ENCODE data around the gene HNRNPA3.
"Not testable (repeated sequence)": the region's sequence is repeated elsewhere in the genome, so short reads cannot be mapped to it uniquely, and the experiment has no call there.

HNRNPA3 gene

GRCh38 chr2:177221534-177221933 lies 8.9 kb downstream of the HNRNPA3 start:
- Histone ChIP-seq H3K4me3 (no peak overlapping the region), H3K9ac (ENCODE audit: insufficient read length) (no peak overlapping the region), H3K36me3 (ENCODE audit: insufficient read depth, low read length) (peaks cover 77% of the 10 kb centered on the region), H3K27ac (peak overlapping the region; percentile 76; the same call in 1 of the 2 replicates), H3K9me3 (ENCODE audit: low read depth, low read length) (no peaks in the 10 kb centered on the region)
- TF ChIP-seq POLR2AphosphoS5 (IDR thresholded peaks at IDR 0.05; ENCODE audit: borderline replicate concordance, low read depth, low read length) = no peak; the same call in 1 of the 2 replicates
- TF ChIP-seq FOXP2 (optimal IDR thresholded peaks at IDR 0.05; ENCODE audit: control extremely low read depth, extremely low read length, insufficient read depth) = no peak
- no peak for DNase-seq (ENCODE audit: low read depth, low spot score)

- Histone ChIP-seq H3K27ac (peak overlapping the region; percentile 76), H3K9me3 (ENCODE audit: low read depth, low read length) (no peaks in the 10 kb centered on the region), H3K9ac (ENCODE audit: insufficient read length) (no peak overlapping the region), H3K36me3 (ENCODE audit: insufficient read depth, low read length) (peaks cover 73% of the 10 kb centered on the region), H3K4me3 (no peak overlapping the region)
- TF ChIP-seq POLR2AphosphoS5 (IDR thresholded peaks at IDR 0.05; ENCODE audit: borderline replicate concordance, low read depth, low read length) = no peak
- TF ChIP-seq FOXP2 (optimal IDR thresholded peaks at IDR 0.05; ENCODE audit: control extremely low read depth, extremely low read length, insufficient read depth) = no peak
- no peak for DNase-seq (ENCODE audit: low read depth, low spot score)
Observed at GRCh38 chr2:177221970-177222369, 9.4 kb downstream of the HNRNPA3 start.

GRCh38 chr2:177223436-177223835 lies 10.8 kb downstream of the HNRNPA3 start:
- H3K36me3 ChIP-seq (ENCODE audit: insufficient read depth, low read length) = peaks cover 58% of the 10 kb centered on the region
- peak overlapping the region; percentile 76 for H3K27ac ChIP-seq

GRCh38 chr2:177225965-177226360 lies 13.4 kb downstream of the HNRNPA3 start:
- DNase-seq (ENCODE audit: low read depth, low spot score) = no peak
- H3K36me3 ChIP-seq (ENCODE audit: insufficient read depth, low read length) = peaks cover 54% of the 10 kb centered on the region
- no peaks in the 10 kb centered on the region for H3K9me3 ChIP-seq (ENCODE audit: low read depth, low read length)
- TF ChIP-seq EZH2 (IDR thresholded peaks at IDR 0.05) = no peak
- no peak for TF ChIP-seq POLR2AphosphoS5 (IDR thresholded peaks at IDR 0.05; ENCODE audit: borderline replicate concordance, low read depth, low read length)
- no peak for TF ChIP-seq FOXP2 (optimal IDR thresholded peaks at IDR 0.05; ENCODE audit: control extremely low read depth, extremely low read length, insufficient read depth)
- H3K4me3 ChIP-seq = no peak overlapping the region
- H3K27ac ChIP-seq = peak overlapping the region; percentile 90
- H3K9ac ChIP-seq (ENCODE audit: insufficient read length) = no peak overlapping the region

More at GRCh38 chr2:177223436-177223835, 10.8 kb downstream of the HNRNPA3 start:
- H3K9ac ChIP-seq (ENCODE audit: insufficient read length); H3K4me3 ChIP-seq; DNase-seq (ENCODE audit: low read depth, low spot score); H3K9me3 ChIP-seq (ENCODE audit: low read depth, low read length): not testable (repeated sequence)

- Histone ChIP-seq H3K36me3 (ENCODE audit: insufficient read depth, low read length) (peaks cover 66% of the 10 kb centered on the region), H3K27ac (peak overlapping the region; percentile 80), H3K4me3 (no peak overlapping the region), H3K9me3 (ENCODE audit: low read depth, low read length) (no peaks in the 10 kb centered on the region), H3K9ac (ENCODE audit: insufficient read length) (no peak overlapping the region)
- TF ChIP-seq EZH2 (IDR thresholded peaks at IDR 0.05) (no peak), POLR2AphosphoS5 (IDR thresholded peaks at IDR 0.05; ENCODE audit: borderline replicate concordance, low read depth, low read length) (no peak; the same call in 1 of the 2 replicates), FOXP2 (optimal IDR thresholded peaks at IDR 0.05; ENCODE audit: control extremely low read depth, extremely low read length, insufficient read depth) (no peak)
- DNase-seq (ENCODE audit: low read depth, low spot score) = no peak
Observed at GRCh38 chr2:177229442-177230242, 17.0 kb downstream of the HNRNPA3 start.

- 0 out of 2 replicates have a peak overlapping the region, but pooled peaks have one; percentile 6 for H3K27ac ChIP-seq
- no peak overlapping the region for H3K4me3 ChIP-seq
- H3K9me3 ChIP-seq (ENCODE audit: low read depth, low read length) = no peaks in the 10 kb centered on the region
- peaks cover 66% of the 10 kb centered on the region for H3K36me3 ChIP-seq (ENCODE audit: insufficient read depth, low read length)
- TF ChIP-seq POLR2AphosphoS5 (IDR thresholded peaks at IDR 0.05; ENCODE audit: borderline replicate concordance, low read depth, low read length) = no peak
- no peak for TF ChIP-seq FOXP2 (optimal IDR thresholded peaks at IDR 0.05; ENCODE audit: control extremely low read depth, extremely low read length, insufficient read depth)
- TF ChIP-seq EZH2 (IDR thresholded peaks at IDR 0.05) = no peak
- H3K9ac ChIP-seq (ENCODE audit: insufficient read length) = no peak overlapping the region
- DNase-seq (ENCODE audit: low read depth, low spot score) = no peak
Observed at GRCh38 chr2:177231270-177231669, 18.7 kb downstream of the HNRNPA3 start.

GRCh38 chr2:177232098-177232704 lies 19.6 kb downstream of the HNRNPA3 start:
- H3K36me3 ChIP-seq (ENCODE audit: insufficient read depth, low read length) = peaks cover 68% of the 10 kb centered on the region
- no peaks in the 10 kb centered on the region for H3K9me3 ChIP-seq (ENCODE audit: low read depth, low read length)
- no peak overlapping the region for H3K9ac ChIP-seq (ENCODE audit: insufficient read length)
- no peak overlapping the region for H3K27ac ChIP-seq
- no peak for DNase-seq (ENCODE audit: low read depth, low spot score)
- no peak overlapping the region for H3K4me3 ChIP-seq
- no peak for TF ChIP-seq EZH2 (IDR thresholded peaks at IDR 0.05)

GRCh38 chr2:177234267-177234666 lies 21.7 kb downstream of the HNRNPA3 start:
- Histone ChIP-seq H3K9ac (ENCODE audit: insufficient read length) (no peak overlapping the region), H3K36me3 (ENCODE audit: insufficient read depth, low read length) (peaks cover 70% of the 10 kb centered on the region)

More at GRCh38 chr2:177234267-177234666, 21.7 kb downstream of the HNRNPA3 start:
- H3K4me3 ChIP-seq = no peak overlapping the region
- DNase-seq (ENCODE audit: low read depth, low spot score) = no peak
- no peak for TF ChIP-seq EZH2 (IDR thresholded peaks at IDR 0.05)
- TF ChIP-seq POLR2AphosphoS5 (IDR thresholded peaks at IDR 0.05; ENCODE audit: borderline replicate concordance, low read depth, low read length) = no peak
- no peak for TF ChIP-seq FOXP2 (optimal IDR thresholded peaks at IDR 0.05; ENCODE audit: control extremely low read depth, extremely low read length, insufficient read depth)
- no peaks in the 10 kb centered on the region for H3K9me3 ChIP-seq (ENCODE audit: low read depth, low read length)
- H3K27ac ChIP-seq = 0 out of 2 replicates have a peak overlapping the region, but pooled peaks have one; percentile 21
